Neural progenitor cell (in vitro differentiated cells): ENCODE results near the gene MYL10.

ENCODE experiments used
- CTCF ChIP-seq: fragments of 200-600 bp; sonication (generic); IDR thresholded peaks from 2 replicates; pipeline ENCODE4 v1.5.1; 2017; ENCODE audit warnings: antibody characterized with exemption, mild to moderate bottlenecking
- EZH2 ChIP-seq: fragments of 200-600 bp; sonication (generic); IDR thresholded peaks from 2 replicates; pipeline ENCODE4 v1.6.1; 2017; ENCODE audit warnings: antibody characterized with exemption, mild to moderate bottlenecking, moderate library complexity

GRCh38 chr7:101575721-101576120 lies 53.4 kb downstream of the MYL10 start:
- no peak for TF ChIP-seq CTCF
- no peak for TF ChIP-seq EZH2
